ENCODE measurements around the gene MARCHF2. TPM values are rescaled to one million over a fixed set of nuclear protein-coding genes. Genes with fewer than 3 reads are reported as not detected.
"Not testable (repeated sequence)": the region's sequence is repeated elsewhere in the genome, so short reads cannot be mapped to it uniquely, and the experiment has no call there.

MARCHF2 gene
- total RNA-seq, 4 donors from 2014 or later = 44.1 to 161 (median 62.8) TPM

DNA sequence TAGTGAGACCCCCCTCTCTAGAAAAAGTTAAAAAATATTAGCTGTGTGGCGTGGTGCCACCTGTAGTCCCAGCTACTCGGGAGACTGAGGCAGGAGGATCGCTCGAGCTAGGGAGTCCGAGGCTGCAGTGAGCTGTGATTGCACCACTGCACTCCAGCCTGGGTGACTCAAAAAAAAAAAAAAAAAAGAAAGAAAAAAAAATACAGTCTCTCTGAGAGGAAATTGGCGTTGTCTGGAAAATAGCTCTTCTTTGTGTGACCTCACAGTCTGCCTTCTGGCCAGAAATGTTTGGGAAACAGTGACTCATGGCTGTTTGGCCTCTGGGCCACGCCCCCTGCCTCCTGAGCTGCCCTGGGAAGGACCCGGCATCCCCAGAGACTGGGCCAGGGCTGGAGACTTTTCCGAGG is 10.7 kb downstream of the MARCHF2 start:
- H3K4me1 ChIP-seq = peaks cover 0 to 7% of the 10 kb centered on the region in 2 donors
- intact Hi-C loops (cut with DNase I; ENCODE audit: low total_unique reads) = no loop called here
- H3K27ac ChIP-seq = peak overlapping the region; percentile 87 to 91
- H3K4me3 ChIP-seq = no peak overlapping the region
- peak in 1 of 2 donors; percentile 20 for TF ChIP-seq POLR2A (IDR thresholded peaks at IDR 0.05)
- TF ChIP-seq, protein P1, sequence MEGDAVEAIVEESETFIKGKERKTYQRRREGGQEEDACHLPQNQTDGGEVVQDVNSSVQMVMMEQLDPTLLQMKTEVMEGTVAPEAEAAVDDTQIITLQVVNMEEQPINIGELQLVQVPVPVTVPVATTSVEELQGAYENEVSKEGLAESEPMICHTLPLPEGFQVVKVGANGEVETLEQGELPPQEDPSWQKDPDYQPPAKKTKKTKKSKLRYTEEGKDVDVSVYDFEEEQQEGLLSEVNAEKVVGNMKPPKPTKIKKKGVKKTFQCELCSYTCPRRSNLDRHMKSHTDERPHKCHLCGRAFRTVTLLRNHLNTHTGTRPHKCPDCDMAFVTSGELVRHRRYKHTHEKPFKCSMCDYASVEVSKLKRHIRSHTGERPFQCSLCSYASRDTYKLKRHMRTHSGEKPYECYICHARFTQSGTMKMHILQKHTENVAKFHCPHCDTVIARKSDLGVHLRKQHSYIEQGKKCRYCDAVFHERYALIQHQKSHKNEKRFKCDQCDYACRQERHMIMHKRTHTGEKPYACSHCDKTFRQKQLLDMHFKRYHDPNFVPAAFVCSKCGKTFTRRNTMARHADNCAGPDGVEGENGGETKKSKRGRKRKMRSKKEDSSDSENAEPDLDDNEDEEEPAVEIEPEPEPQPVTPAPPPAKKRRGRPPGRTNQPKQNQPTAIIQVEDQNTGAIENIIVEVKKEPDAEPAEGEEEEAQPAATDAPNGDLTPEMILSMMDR (IDR thresholded peaks at IDR 0.05) = no peak
- DNase-seq = peak; percentile 95 to 99
- H3K9me3 ChIP-seq = no peaks in the 10 kb centered on the region
- H3K27me3 ChIP-seq = no peaks in the 10 kb centered on the region
- H3K36me3 ChIP-seq = no peaks in the 10 kb centered on the region

DNA sequence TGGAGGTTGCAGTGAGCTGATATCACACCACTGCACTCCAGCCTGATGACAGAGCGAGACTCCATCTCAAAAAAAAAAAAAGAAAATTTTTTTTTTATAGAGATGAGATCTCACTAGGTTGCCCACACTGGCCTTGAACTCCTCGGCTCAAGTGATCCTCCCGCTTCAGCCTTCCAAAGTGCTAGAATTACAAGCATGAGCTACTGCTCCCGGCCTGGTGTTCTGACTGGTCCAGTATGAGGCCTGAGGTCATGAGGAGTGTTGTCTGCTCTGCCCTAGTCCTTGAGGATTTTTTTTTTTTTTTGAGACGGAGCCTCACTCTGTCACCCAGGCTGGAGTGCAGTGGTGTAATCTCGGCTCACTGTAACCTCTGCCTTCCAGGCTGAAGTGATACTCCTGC is 12.2 kb downstream of the MARCHF2 start:
- H3K36me3 ChIP-seq; H3K9me3 ChIP-seq; DNase-seq; H3K4me3 ChIP-seq; H3K4me1 ChIP-seq; intact Hi-C loops (cut with DNase I; ENCODE audit: low total_unique reads); H3K27me3 ChIP-seq: not testable (repeated sequence)
- peak overlapping the region; percentile 81 to 91 for H3K27ac ChIP-seq

DNA sequence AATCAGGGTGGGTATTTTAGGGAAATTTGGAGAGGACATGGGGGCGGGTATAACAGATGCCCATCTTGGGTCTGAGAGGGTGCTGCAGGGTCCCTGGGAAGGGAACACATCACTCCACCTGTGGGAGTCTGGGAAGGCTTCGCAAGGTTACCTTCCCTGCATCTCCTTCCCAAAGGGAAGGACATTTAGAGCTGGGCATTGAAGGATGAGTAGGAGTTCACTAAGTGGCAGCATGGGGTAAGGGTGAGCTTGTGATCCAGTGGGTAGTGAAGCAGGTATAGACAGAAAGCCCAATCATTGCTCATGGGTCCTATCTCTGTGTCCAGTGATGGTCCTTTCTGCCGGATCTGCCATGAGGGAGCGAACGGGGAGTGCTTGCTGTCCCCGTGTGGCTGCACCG is 13.2 kb downstream of the MARCHF2 start:
- H3K9me3 ChIP-seq = no peaks in the 10 kb centered on the region
- no peak for DNase-seq
- TF ChIP-seq, protein P1 (IDR thresholded peaks at IDR 0.05) = no peak
- TF ChIP-seq POLR2A (IDR thresholded peaks at IDR 0.05) = no peak
- no peaks in the 10 kb centered on the region for H3K36me3 ChIP-seq
- H3K4me3 ChIP-seq = no peak overlapping the region
- H3K27ac ChIP-seq = no peak overlapping the region
- H3K27me3 ChIP-seq = no peaks in the 10 kb centered on the region
- intact Hi-C loops (cut with DNase I; ENCODE audit: low total_unique reads) = no loop called here
- peaks cover 0 to 7% of the 10 kb centered on the region in 2 donors for H3K4me1 ChIP-seq

DNA sequence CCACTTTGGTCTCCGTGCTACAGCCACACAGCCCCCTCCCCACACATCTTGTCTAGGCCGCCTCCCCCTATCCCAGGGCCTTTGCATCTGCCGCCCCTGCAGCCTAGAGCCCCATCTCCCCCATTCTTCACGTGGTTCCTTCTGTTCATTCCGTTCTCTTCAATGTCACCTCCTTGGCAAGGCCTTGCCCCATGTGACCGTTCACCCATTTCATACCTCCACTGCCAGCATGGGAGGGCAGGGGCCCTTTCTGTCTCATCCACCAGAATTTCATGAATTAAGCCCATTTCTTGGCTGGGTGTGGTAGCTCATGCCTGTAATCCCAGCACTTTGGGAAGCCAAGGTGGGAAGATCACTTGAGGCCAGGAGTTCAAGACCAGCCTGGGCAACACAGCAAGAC is 15.9 kb downstream of the MARCHF2 start:
- no peaks in the 10 kb centered on the region for H3K36me3 ChIP-seq
- no peaks in the 10 kb centered on the region for H3K27me3 ChIP-seq
- no peaks in the 10 kb centered on the region for H3K4me1 ChIP-seq
- H3K4me3 ChIP-seq = no peak overlapping the region
- TF ChIP-seq POLR2A (IDR thresholded peaks at IDR 0.05) = no peak
- TF ChIP-seq, protein P1 (IDR thresholded peaks at IDR 0.05) = no peak
- no peaks in the 10 kb centered on the region for H3K9me3 ChIP-seq
- H3K27ac ChIP-seq = no peak overlapping the region
- DNase-seq = no peak
- intact Hi-C loops (cut with DNase I; ENCODE audit: low total_unique reads) = no loop called here

DNA sequence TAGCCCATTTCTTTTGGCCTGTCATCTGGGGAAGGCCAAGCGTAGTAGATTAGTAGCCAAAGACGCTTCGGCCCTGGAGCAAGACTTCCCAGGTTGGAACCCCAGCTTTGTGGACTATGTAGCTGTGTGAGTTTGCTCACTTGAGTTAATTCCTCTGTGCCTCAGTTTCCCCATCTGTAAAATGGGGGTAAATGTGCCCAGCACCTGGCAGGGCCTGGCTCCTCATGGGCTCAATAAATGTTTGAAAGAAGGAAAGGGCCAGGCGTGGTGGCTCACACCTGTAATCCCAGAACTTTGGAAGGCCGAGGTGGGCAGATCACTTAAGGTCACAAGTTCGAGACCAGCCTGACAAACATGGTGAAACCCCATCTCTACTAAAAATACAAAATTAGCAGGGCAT is 16.7 kb downstream of the MARCHF2 start:
- H3K27me3 ChIP-seq = no peaks in the 10 kb centered on the region
- no peaks in the 10 kb centered on the region for H3K4me1 ChIP-seq
- TF ChIP-seq, protein P1 (IDR thresholded peaks at IDR 0.05) = no peak
- H3K27ac ChIP-seq = no peak overlapping the region
- no peaks in the 10 kb centered on the region for H3K36me3 ChIP-seq
- H3K4me3 ChIP-seq = no peak overlapping the region
- H3K9me3 ChIP-seq = no peaks in the 10 kb centered on the region
- DNase-seq = no peak
- intact Hi-C loops (cut with DNase I; ENCODE audit: low total_unique reads) = no loop called here

DNA sequence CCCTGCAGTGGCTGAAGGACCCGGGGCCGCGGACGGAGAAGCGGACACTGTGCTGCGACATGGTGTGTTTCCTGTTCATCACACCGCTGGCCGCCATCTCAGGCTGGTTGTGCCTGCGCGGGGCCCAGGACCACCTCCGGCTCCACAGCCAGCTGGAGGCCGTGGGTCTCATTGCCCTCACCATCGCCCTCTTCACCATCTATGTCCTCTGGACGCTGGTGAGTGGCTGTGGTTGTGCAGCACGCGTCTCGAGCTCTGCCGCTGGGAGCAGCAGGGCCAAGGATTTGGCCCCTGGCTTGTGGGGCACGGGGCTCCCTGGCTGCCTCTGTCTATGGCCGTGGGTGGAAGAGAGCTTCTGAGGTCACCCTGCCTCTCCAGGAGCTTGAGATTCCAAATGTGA is 17.5 kb downstream of the MARCHF2 start:
- TF ChIP-seq POLR2A (IDR thresholded peaks at IDR 0.05) = no peak
- TF ChIP-seq, protein P1 (IDR thresholded peaks at IDR 0.05) = no peak
- Histone ChIP-seq H3K36me3 (no peaks in the 10 kb centered on the region), H3K9me3 (no peaks in the 10 kb centered on the region), H3K4me1 (no peaks in the 10 kb centered on the region), H3K4me3 (no peak overlapping the region), H3K27me3 (no peaks in the 10 kb centered on the region), H3K27ac (no peak overlapping the region)
- DNase-seq = no peak
- intact Hi-C loops (cut with DNase I; ENCODE audit: low total_unique reads) = no loop called here
